ENCODE results near the gene RPS6KA5.

DNA sequence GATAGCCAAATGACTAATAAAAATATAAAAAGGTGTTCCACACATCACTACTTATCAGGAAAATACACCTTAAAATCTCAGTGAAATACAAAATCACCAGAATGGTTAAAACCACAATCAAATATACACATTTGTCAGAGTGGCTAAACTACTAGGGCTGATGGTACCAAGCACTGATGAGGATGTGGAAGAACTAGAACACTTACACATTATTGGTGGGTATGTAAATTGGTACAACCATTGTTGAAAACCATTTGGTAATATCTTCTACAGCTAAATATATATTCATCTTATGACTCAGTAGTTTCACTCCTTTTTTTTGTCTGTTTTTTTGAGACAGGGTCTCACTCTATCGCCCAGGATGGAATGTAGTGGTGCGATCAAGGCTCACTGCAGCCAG is 195.7 kb downstream of the RPS6KA5 start:
- TF ChIP-seq, protein P1, sequence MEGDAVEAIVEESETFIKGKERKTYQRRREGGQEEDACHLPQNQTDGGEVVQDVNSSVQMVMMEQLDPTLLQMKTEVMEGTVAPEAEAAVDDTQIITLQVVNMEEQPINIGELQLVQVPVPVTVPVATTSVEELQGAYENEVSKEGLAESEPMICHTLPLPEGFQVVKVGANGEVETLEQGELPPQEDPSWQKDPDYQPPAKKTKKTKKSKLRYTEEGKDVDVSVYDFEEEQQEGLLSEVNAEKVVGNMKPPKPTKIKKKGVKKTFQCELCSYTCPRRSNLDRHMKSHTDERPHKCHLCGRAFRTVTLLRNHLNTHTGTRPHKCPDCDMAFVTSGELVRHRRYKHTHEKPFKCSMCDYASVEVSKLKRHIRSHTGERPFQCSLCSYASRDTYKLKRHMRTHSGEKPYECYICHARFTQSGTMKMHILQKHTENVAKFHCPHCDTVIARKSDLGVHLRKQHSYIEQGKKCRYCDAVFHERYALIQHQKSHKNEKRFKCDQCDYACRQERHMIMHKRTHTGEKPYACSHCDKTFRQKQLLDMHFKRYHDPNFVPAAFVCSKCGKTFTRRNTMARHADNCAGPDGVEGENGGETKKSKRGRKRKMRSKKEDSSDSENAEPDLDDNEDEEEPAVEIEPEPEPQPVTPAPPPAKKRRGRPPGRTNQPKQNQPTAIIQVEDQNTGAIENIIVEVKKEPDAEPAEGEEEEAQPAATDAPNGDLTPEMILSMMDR (IDR thresholded peaks at IDR 0.05; ENCODE audit: insufficient read depth, low read depth, low read length), result no peak
- TF ChIP-seq EZH2 (IDR thresholded peaks at IDR 0.05; ENCODE audit: insufficient read depth, low read length), result no peak

Measured in astrocyte (in vitro differentiated cells and primary cell).